Measurements from ENCODE around the gene DLG2. TPM values are rescaled to one million over a fixed set of nuclear protein-coding genes. Genes with fewer than 3 reads are reported as not detected.

DLG2 gene
- total and polyA plus RNA-seq, 2 of the 4 experiments (the other 2 are of a cell fraction), result 0.31 to 0.36 TPM

DNA sequence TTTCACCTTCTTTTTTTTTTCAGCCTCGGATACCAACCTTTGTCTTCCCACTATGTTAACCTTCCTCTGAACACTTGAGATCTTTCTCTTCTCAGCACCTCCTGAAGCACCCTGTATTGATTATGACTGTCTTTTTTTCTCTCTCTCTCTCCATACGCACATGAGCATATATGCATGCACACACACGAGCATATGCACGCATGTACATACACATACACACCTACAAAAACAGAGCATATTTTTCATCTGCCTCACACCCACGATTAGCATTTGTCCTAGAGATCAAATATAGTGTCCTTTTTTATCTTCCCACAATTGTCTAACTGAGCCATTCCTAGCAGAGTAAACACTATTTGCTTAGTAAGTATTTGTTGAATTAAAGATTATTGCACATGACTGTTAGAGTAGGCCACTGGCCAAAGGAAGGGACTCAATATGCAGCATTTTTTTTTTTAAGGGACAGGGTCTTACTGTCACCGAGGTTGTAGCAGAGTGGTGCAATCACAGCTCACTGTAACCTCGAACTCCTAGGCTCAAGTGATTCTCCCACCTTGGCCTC lies 1718.8 kb downstream of the DLG2 start:
- intact Hi-C loops (cut with micrococcal nuclease), result no loop called here
- Histone ChIP-seq H3K27me3 (ENCODE audit: control insufficient read depth, insufficient read depth, low read length) (no peaks in the 10 kb centered on the region), H3K4me1 (ENCODE audit: control insufficient read depth, insufficient read depth, low read length) (no peaks in the 10 kb centered on the region), H3K9me3 (ENCODE audit: control insufficient read depth, insufficient read depth, low read length) (no peaks in the 10 kb centered on the region), H4K20me1 (ENCODE audit: insufficient read depth, low read length) (no peaks in the 10 kb centered on the region), H2BK120ac (ENCODE audit: low read depth, low read length) (no peak overlapping the region), H3K9me1 (ENCODE audit: insufficient read depth, low read length) (no peaks in the 10 kb centered on the region), H2AFZ (replicated peaks; ENCODE audit: low read length, poor library complexity) (no peak overlapping the region), H2AK9ac (replicated peaks; ENCODE audit: low read depth, low read length, poor library complexity) (no peak overlapping the region), H3K18ac (ENCODE audit: low read depth, low read length) (no peak overlapping the region), H2AK5ac (ENCODE audit: low read depth, low read length) (no peak overlapping the region), H2BK15ac (ENCODE audit: low read depth, low read length) (no peak overlapping the region), H3K79me1 (ENCODE audit: low read depth in 1 of 2, low read length in 2 of 2) (no peaks in the 10 kb centered on the region), H3K27ac (ENCODE audit: insufficient read depth, low read length) (no peak overlapping the region), H3K14ac (replicated peaks; ENCODE audit: low read depth, low read length) (no peak overlapping the region), H4K8ac (ENCODE audit: low read depth in 2 of 2, low read length in 2 of 2) (no peak overlapping the region), H4K5ac (ENCODE audit: low read depth, low read length) (no peak overlapping the region), H2BK20ac (ENCODE audit: low read depth, low read length) (no peak overlapping the region), H3K4me3 (ENCODE audit: insufficient read depth, low read depth, low read length) (no peak overlapping the region), H3K9ac (ENCODE audit: low read depth, low read length) (no peak overlapping the region), H4K91ac (ENCODE audit: insufficient read depth, low read depth, low read length) (no peak overlapping the region), H3K4ac (ENCODE audit: low read depth, low read length) (no peak overlapping the region), H3K4me2 (ENCODE audit: low read depth, low read length) (no peak overlapping the region), H3K56ac (ENCODE audit: extremely low read depth, insufficient read depth, low read length) (no peak overlapping the region), H3K36me3 (ENCODE audit: control insufficient read depth, insufficient read depth, low read length) (no peaks in the 10 kb centered on the region), H3K23ac (ENCODE audit: low read depth, low read length) (no peak overlapping the region), H2BK5ac (ENCODE audit: low read depth, low read length, poor library complexity, severe bottlenecking) (no peak overlapping the region)
- DNase-seq, result no peak
- ChIA-PET CTCF (no interaction called here), POLR2A (ENCODE audit: unreplicated experiment) (no interaction called here)
- WGBS, 2 experiments (ENCODE audit: extremely low coverage in 2 of 2, insufficient read length in 1 of 2), result 80% methylated on average over 1 of the region's 7 CpGs; no CpG with 5 or more reads in 1 of the 2 experiments
- no TSS peak for BruUV-seq (replicated peaks)
- dilution Hi-C loops (cut with HindIII; ENCODE audit: low sequenced_read_pairs, unreplicated experiment), result no loop called here
- ATAC-seq (ENCODE audit: low read depth), result no peak
- in situ Hi-C loops (cut with MboI; ENCODE audit: low sequenced_read_pairs), result no loop called here
- no peak for TF ChIP-seq CEBPB (IDR thresholded peaks at IDR 0.05; ENCODE audit: low read depth, low read length)

All from IMR-90 (cell line).